Measurements from ENCODE around the gene ZMYND19.
A peak's percentile ranks its signal among the peaks of the same experiment; 100 is the strongest.
"Not testable (repeated sequence)": the region's sequence is repeated elsewhere in the genome, so short reads cannot be mapped to it uniquely, and the experiment has no call there.

ZMYND19 gene

GRCh38 chr9:137613738-137614523 is 23.6 kb upstream of the ZMYND19 start:
- no peak for DNase-seq

GRCh38 chr9:137613259-137613658 is 22.9 kb upstream of the ZMYND19 start:
- DNase-seq, result no peak

GRCh38 chr9:137612741-137613142 is 22.4 kb upstream of the ZMYND19 start:
- DNase-seq, result no peak

GRCh38 chr9:137611623-137612609 is 21.6 kb upstream of the ZMYND19 start:
- no peak for DNase-seq

GRCh38 chr9:137610944-137611343 is 20.6 kb upstream of the ZMYND19 start:
- no peak for DNase-seq

- DNase-seq, result peak; percentile 64
Observed at GRCh38 chr9:137607141-137607857, 17.0 kb upstream of the ZMYND19 start.

- DNase-seq, result no peak
Observed at GRCh38 chr9:137606734-137607138, 16.4 kb upstream of the ZMYND19 start.

- DNase-seq, result peak; percentile 40
Observed at GRCh38 chr9:137606005-137606621, 15.8 kb upstream of the ZMYND19 start.

- peak; percentile 68 for DNase-seq
Observed at GRCh38 chr9:137605121-137606004, 15.1 kb upstream of the ZMYND19 start, which contains the start of gene ARRDC1. Gene ARRDC1 (plus strand): TSS chr9:137605686. CDS start chr9:137605718, 32 bp downstream.

GRCh38 chr9:137604345-137605086 is 14.2 kb upstream of the ZMYND19 start:
- DNase-seq, result no peak

GRCh38 chr9:137603879-137604278 is 13.6 kb upstream of the ZMYND19 start:
- DNase-seq, result no peak

GRCh38 chr9:137602661-137603060 is 12.3 kb upstream of the ZMYND19 start:
- DNase-seq, result no peak

GRCh38 chr9:137598943-137599342 is 8.6 kb upstream of the ZMYND19 start:
- no peak for DNase-seq

GRCh38 chr9:137596577-137596976 is 6.3 kb upstream of the ZMYND19 start:
- not testable (repeated sequence) for DNase-seq

- no peak for DNase-seq
Observed at GRCh38 chr9:137593176-137593575, 2.9 kb upstream of the ZMYND19 start.

- DNase-seq, result no peak
Observed at GRCh38 chr9:137592767-137593166, 2.5 kb upstream of the ZMYND19 start.

GRCh38 chr9:137590123-137590468 is 216 bp downstream of the ZMYND19 start:
- no peak for DNase-seq

GRCh38 chr9:137589441-137590122 is 730 bp downstream of the ZMYND19 start:
- DNase-seq, result peak; percentile 40

GRCh38 chr9:137588891-137589290 is 1.4 kb downstream of the ZMYND19 start:
- no peak for DNase-seq

GRCh38 chr9:137588311-137588710 is 2.0 kb downstream of the ZMYND19 start:
- DNase-seq, result no peak
